ENCODE results near the gene NEURL2.

The NEURL2 gene

GRCh38 chr20:45920462-45921336 lies 29.7 kb upstream of the NEURL2 start:
- FAIRE-seq (no peak), DNase-seq (ENCODE audit: insufficient read length, low spot score) (no peak)

GRCh38 chr20:45919542-45920399 lies 28.8 kb upstream of the NEURL2 start:
- DNase-seq (ENCODE audit: insufficient read length, low spot score) (no peak), FAIRE-seq (no peak)

- FAIRE-seq, result no peak
- DNase-seq (ENCODE audit: insufficient read length, low spot score), result no peak
These were observed 27.9 kb upstream of the NEURL2 start for GRCh38 chr20:45918779-45919537.

GRCh38 chr20:45918182-45918737 lies 27.3 kb upstream of the NEURL2 start:
- FAIRE-seq, result no peak
- no peak for DNase-seq (ENCODE audit: insufficient read length, low spot score)

GRCh38 chr20:45917790-45918141 lies 26.8 kb upstream of the NEURL2 start:
- DNase-seq (ENCODE audit: insufficient read length, low spot score) (no peak), FAIRE-seq (no peak)

- no peak for DNase-seq (ENCODE audit: insufficient read length, low spot score)
- no peak for FAIRE-seq
These were observed 22.1 kb upstream of the NEURL2 start for GRCh38 chr20:45913116-45913515.

- FAIRE-seq, result peak; percentile 44
- no peak for DNase-seq (ENCODE audit: insufficient read length, low spot score)
These were observed 21.3 kb upstream of the NEURL2 start for GRCh38 chr20:45912344-45912682.

GRCh38 chr20:45911486-45912343 lies 20.7 kb upstream of the NEURL2 start, which contains the start of gene PLTP:
Gene PLTP (minus strand): TSS chr20:45912155. CDS start chr20:45911452, 703 bp downstream.
- DNase-seq (ENCODE audit: insufficient read length, low spot score), result no peak
- peak; percentile 81 for FAIRE-seq

GRCh38 chr20:45910670-45911485 lies 19.9 kb upstream of the NEURL2 start:
- FAIRE-seq, result peak; percentile 98
- DNase-seq (ENCODE audit: insufficient read length, low spot score), result peak; percentile 100

- FAIRE-seq (no peak), DNase-seq (ENCODE audit: insufficient read length, low spot score) (no peak)
These were observed 19.0 kb upstream of the NEURL2 start for GRCh38 chr20:45909817-45910669.

- FAIRE-seq (no peak), DNase-seq (ENCODE audit: insufficient read length, low spot score) (no peak)
These were observed 18.4 kb upstream of the NEURL2 start for GRCh38 chr20:45909336-45909808.

GRCh38 chr20:45908084-45908483 lies 17.1 kb upstream of the NEURL2 start:
- DNase-seq (ENCODE audit: insufficient read length, low spot score) (no peak), FAIRE-seq (no peak)

GRCh38 chr20:45907219-45907948 lies 16.4 kb upstream of the NEURL2 start:
- DNase-seq (ENCODE audit: insufficient read length, low spot score), result no peak
- FAIRE-seq, result peak; percentile 38

GRCh38 chr20:45905505-45906079 lies 14.6 kb upstream of the NEURL2 start:
- DNase-seq (ENCODE audit: insufficient read length, low spot score), result no peak

GRCh38 chr20:45904583-45905504 lies 13.8 kb upstream of the NEURL2 start:
- no peak for FAIRE-seq

More at GRCh38 chr20:45905505-45906079, 14.6 kb upstream of the NEURL2 start:
- FAIRE-seq, result no peak

More at GRCh38 chr20:45904583-45905504, 13.8 kb upstream of the NEURL2 start:
- no peak for DNase-seq (ENCODE audit: insufficient read length, low spot score)
